Skeletal muscle tissue (tissue), 4 donors: ENCODE measurements around the gene SLC24A3. TPM values are rescaled to one million over a fixed set of nuclear protein-coding genes. Genes with fewer than 3 reads are reported as not detected.

ENCODE experiments used
- H3K27ac ChIP-seq: one replicate; pipeline ENCODE4 v1.7.0; 2013; ENCODE audit warnings: mild to moderate bottlenecking, low read depth, low read length, inconsistent platforms
- H3K27me3 ChIP-seq, 3 donors: one replicate each; pipeline ENCODE4 v1.7.0; 2013; ENCODE audit warnings: low read length in 3 of 3; ENCODE audit not compliant: control insufficient read depth in 3 of 3, insufficient read depth in 3 of 3
- H3K36me3 ChIP-seq, 3 donors: one replicate each; pipeline ENCODE4 v1.7.0; 2013; ENCODE audit warnings: low read length in 3 of 3; ENCODE audit not compliant: control insufficient read depth in 3 of 3, insufficient read depth in 3 of 3
- H3K4me1 ChIP-seq, 3 donors: one replicate each; pipeline ENCODE4 v1.7.0; 2013; ENCODE audit warnings: low read length in 3 of 3, mild to moderate bottlenecking in 3 of 3; ENCODE audit not compliant: control insufficient read depth in 3 of 3, insufficient read depth in 3 of 3
- H3K4me3 ChIP-seq, 3 donors: one replicate each; pipeline ENCODE4 v1.7.0; 2013; ENCODE audit warnings: low read length in 3 of 3
- H3K9ac ChIP-seq, 3 donors: one replicate each; pipeline ENCODE4 v1.7.0; 2013; ENCODE audit warnings: low read length in 3 of 3, mild to moderate bottlenecking in 3 of 3, moderate library complexity in 2 of 3, low read depth in 1 of 3
- H3K9me3 ChIP-seq, 3 donors: one replicate each; pipeline ENCODE4 v1.7.0; 2013; ENCODE audit warnings: low read length in 3 of 3; ENCODE audit not compliant: control insufficient read depth in 3 of 3
- total RNA-seq: library from RNA; depleted of rRNA; stranded (reverse); fragments of >200 nt; gene quantifications from one replicate; pipeline ENCODE4 v1.2.3, GENCODE V29; 2014
- donor health status: Osteomylitis.

Gene SLC24A3
- total RNA-seq, 1 donor from 2014 or later = 15.7 TPM

GRCh38 chr20:19253916-19254820 lies 41.7 kb downstream of the SLC24A3 start:
- Histone ChIP-seq H3K4me3 (no peak overlapping the region), H3K27ac (no peak overlapping the region), H3K36me3 (no peaks in the 10 kb centered on the region), H3K4me1 (peaks cover 20 to 47% (median 24%) of the 10 kb centered on the region in 3 donors), H3K27me3 (no peaks in the 10 kb centered on the region), H3K9ac (no peak overlapping the region), H3K9me3 (no peaks in the 10 kb centered on the region)

- Histone ChIP-seq H3K9ac (no peak overlapping the region), H3K27ac (no peak overlapping the region)
Measured at GRCh38 chr20:19254956-19255355, 42.5 kb downstream of the SLC24A3 start.

GRCh38 chr20:19256085-19256484 lies 43.6 kb downstream of the SLC24A3 start:
- no peak overlapping the region for H3K4me3 ChIP-seq
- H3K27me3 ChIP-seq = no peaks in the 10 kb centered on the region
- H3K4me1 ChIP-seq = peaks cover 32 to 57% (median 32%) of the 10 kb centered on the region in 3 donors
- no peak overlapping the region for H3K9ac ChIP-seq
- H3K27ac ChIP-seq = no peak overlapping the region
- H3K36me3 ChIP-seq = no peaks in the 10 kb centered on the region
- no peaks in the 10 kb centered on the region for H3K9me3 ChIP-seq

More at GRCh38 chr20:19254956-19255355, 42.5 kb downstream of the SLC24A3 start:
- no peaks in the 10 kb centered on the region for H3K9me3 ChIP-seq
- H3K4me3 ChIP-seq = no peak overlapping the region
- H3K27me3 ChIP-seq = no peaks in the 10 kb centered on the region
- H3K4me1 ChIP-seq = peaks cover 26 to 49% (median 28%) of the 10 kb centered on the region in 3 donors
- H3K36me3 ChIP-seq = no peaks in the 10 kb centered on the region

- H3K27me3 ChIP-seq = no peaks in the 10 kb centered on the region
- H3K4me1 ChIP-seq = peaks cover 32 to 52% (median 32%) of the 10 kb centered on the region in 3 donors
- peak overlapping the region in 2 of 3 donors; percentile 19 to 43 for H3K9ac ChIP-seq
- no peak overlapping the region for H3K4me3 ChIP-seq
- no peaks in the 10 kb centered on the region for H3K36me3 ChIP-seq
- H3K9me3 ChIP-seq = no peaks in the 10 kb centered on the region
- no peak overlapping the region for H3K27ac ChIP-seq
Measured at GRCh38 chr20:19256906-19257595, 44.6 kb downstream of the SLC24A3 start.

GRCh38 chr20:19257865-19258264 lies 45.4 kb downstream of the SLC24A3 start:
- no peaks in the 10 kb centered on the region for H3K36me3 ChIP-seq
- no peak overlapping the region for H3K9ac ChIP-seq
- H3K4me3 ChIP-seq = no peak overlapping the region

GRCh38 chr20:19259141-19259591 lies 46.7 kb downstream of the SLC24A3 start:
- no peaks in the 10 kb centered on the region for H3K27me3 ChIP-seq
- H3K9ac ChIP-seq = no peak overlapping the region
- peak overlapping the region; percentile 62 for H3K27ac ChIP-seq
- H3K4me3 ChIP-seq = no peak overlapping the region
- peaks cover 38 to 49% (median 41%) of the 10 kb centered on the region in 3 donors for H3K4me1 ChIP-seq
- no peaks in the 10 kb centered on the region for H3K9me3 ChIP-seq
- H3K36me3 ChIP-seq = no peaks in the 10 kb centered on the region

More at GRCh38 chr20:19257865-19258264, 45.4 kb downstream of the SLC24A3 start:
- H3K4me1 ChIP-seq = peaks cover 32 to 48% (median 32%) of the 10 kb centered on the region in 3 donors
- no peak overlapping the region for H3K27ac ChIP-seq
- H3K9me3 ChIP-seq = no peaks in the 10 kb centered on the region
- no peaks in the 10 kb centered on the region for H3K27me3 ChIP-seq

GRCh38 chr20:19260412-19261090 lies 48.1 kb downstream of the SLC24A3 start:
- Histone ChIP-seq H3K4me3 (no peak overlapping the region), H3K36me3 (no peaks in the 10 kb centered on the region), H3K9me3 (no peaks in the 10 kb centered on the region), H3K4me1 (peaks cover 31 to 44% (median 41%) of the 10 kb centered on the region in 3 donors), H3K27ac (no peak overlapping the region), H3K27me3 (no peaks in the 10 kb centered on the region), H3K9ac (no peak overlapping the region)

- no peaks in the 10 kb centered on the region for H3K9me3 ChIP-seq
- no peaks in the 10 kb centered on the region for H3K36me3 ChIP-seq
- no peak overlapping the region for H3K9ac ChIP-seq
- no peak overlapping the region for H3K27ac ChIP-seq
- H3K4me3 ChIP-seq = no peak overlapping the region
- peaks cover 14 to 27% (median 22%) of the 10 kb centered on the region in 3 donors for H3K4me1 ChIP-seq
- no peaks in the 10 kb centered on the region for H3K27me3 ChIP-seq
Measured at GRCh38 chr20:19264191-19264590, 51.7 kb downstream of the SLC24A3 start.

- H3K36me3 ChIP-seq = no peaks in the 10 kb centered on the region
- H3K27me3 ChIP-seq = no peaks in the 10 kb centered on the region
- no peak overlapping the region for H3K4me3 ChIP-seq
- H3K27ac ChIP-seq = no peak overlapping the region
- H3K4me1 ChIP-seq = peaks cover 8 to 12% (median 11%) of the 10 kb centered on the region in 3 donors
- H3K9me3 ChIP-seq = no peaks in the 10 kb centered on the region
- no peak overlapping the region for H3K9ac ChIP-seq
Measured at GRCh38 chr20:19265646-19266374, 53.4 kb downstream of the SLC24A3 start.
